HG02852 (cell line): ENCODE results near the gene SLC39A12.

Experiments used
- ATAC-seq: cut with Tn5 transposase; IDR thresholded peaks from one replicate; pipeline ENCODE4 v1.9.1; 2021; ENCODE audit warnings: mild to moderate bottlenecking, moderate library complexity; ENCODE audit not compliant: unreplicated experiment

The SLC39A12 gene

GRCh38 chr10:18043148-18044006, 91.7 kb downstream of the SLC39A12 start:
- ATAC-seq: no peak

GRCh38 chr10:18044976-18045720, 93.4 kb downstream of the SLC39A12 start:
- no peak for ATAC-seq

GRCh38 chr10:18056583-18056982, 104.9 kb downstream of the SLC39A12 start:
- ATAC-seq: no peak

- no peak for ATAC-seq
These were observed 108.3 kb downstream of the SLC39A12 start for GRCh38 chr10:18059826-18060559.

GRCh38 chr10:18066947-18067346, 115.2 kb downstream of the SLC39A12 start:
- no peak for ATAC-seq

- ATAC-seq: no peak
These were observed 116.7 kb downstream of the SLC39A12 start for GRCh38 chr10:18068401-18068800.

- ATAC-seq: no peak
These were observed 119.9 kb downstream of the SLC39A12 start for GRCh38 chr10:18071591-18071990.

- ATAC-seq: no peak
These were observed 121.6 kb downstream of the SLC39A12 start for GRCh38 chr10:18073314-18073713.

GRCh38 chr10:18075881-18076280, 124.2 kb downstream of the SLC39A12 start:
- no peak for ATAC-seq

GRCh38 chr10:18079665-18080295, 128.1 kb downstream of the SLC39A12 start:
- no peak for ATAC-seq

- ATAC-seq: no peak
These were observed 130.7 kb downstream of the SLC39A12 start for GRCh38 chr10:18082381-18082780.

- no peak for ATAC-seq
These were observed 134.1 kb downstream of the SLC39A12 start for GRCh38 chr10:18085855-18086254.

- no peak for ATAC-seq
These were observed 135.0 kb downstream of the SLC39A12 start for GRCh38 chr10:18086746-18087145.

- ATAC-seq: no peak
These were observed 135.6 kb downstream of the SLC39A12 start for GRCh38 chr10:18087355-18087754.
